BE2C (cell line): ENCODE results near the gene ITGAV.

Experiments used
- DNase-seq: peaks from one replicate; pipeline ENCODE4 v3.0.0-alpha.2; 2020
- H3K27me3 ChIP-seq: fragments of 250-450 bp; sonication (Bioruptor Pico); 2 replicates; pipeline ENCODE4 v1.5.1; 2020; ENCODE audit warnings: mild to moderate bottlenecking
- H3K36me3 ChIP-seq: fragments of 250-450 bp; sonication (Bioruptor Pico); 2 replicates; pipeline ENCODE4 v1.5.1; 2020; ENCODE audit warnings: mild to moderate bottlenecking
- H3K4me1 ChIP-seq: fragments of 250-450 bp; sonication (Bioruptor Pico); 2 replicates; pipeline ENCODE4 v1.5.1; 2020
- H3K4me3 ChIP-seq: 2 replicates; pipeline ENCODE4 v1.5.1; 2011; ENCODE audit warnings: low read depth, low read length
- H3K9me3 ChIP-seq: fragments of 250-450 bp; sonication (Bioruptor Pico); 2 replicates; pipeline ENCODE4 v1.5.1; 2020
- CTCF ChIP-seq: IDR thresholded peaks from 2 replicates; pipeline ENCODE4 v1.5.1; 2012; ENCODE audit warnings: mild to moderate bottlenecking, low read depth, low read length

ITGAV gene

DNA sequence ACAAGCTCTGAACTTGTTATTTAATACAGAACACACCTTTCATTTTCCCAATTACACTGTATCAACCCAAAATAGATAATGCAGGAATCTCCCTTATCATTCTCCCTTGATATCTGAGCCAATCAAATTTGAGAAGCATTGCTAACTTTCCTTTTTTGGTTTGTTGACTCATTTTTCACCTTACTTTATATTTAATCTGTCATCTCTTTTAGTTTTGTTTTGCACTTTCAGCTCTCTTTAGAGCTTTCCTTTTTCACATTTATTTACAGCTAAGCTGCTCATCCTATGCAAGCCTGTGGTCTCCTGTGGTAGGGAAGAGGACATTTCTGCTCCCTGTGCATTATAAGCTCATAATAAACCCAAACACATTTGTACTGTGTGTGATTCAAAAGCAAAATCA is 50.1 kb downstream of the ITGAV start:
- no peak for DNase-seq
- Histone ChIP-seq H3K36me3 (no peaks in the 10 kb centered on the region), H3K9me3 (no peaks in the 10 kb centered on the region), H3K27me3 (no peaks in the 10 kb centered on the region), H3K4me1 (no peaks in the 10 kb centered on the region), H3K4me3 (no peak overlapping the region)
- no peak for TF ChIP-seq CTCF

DNA sequence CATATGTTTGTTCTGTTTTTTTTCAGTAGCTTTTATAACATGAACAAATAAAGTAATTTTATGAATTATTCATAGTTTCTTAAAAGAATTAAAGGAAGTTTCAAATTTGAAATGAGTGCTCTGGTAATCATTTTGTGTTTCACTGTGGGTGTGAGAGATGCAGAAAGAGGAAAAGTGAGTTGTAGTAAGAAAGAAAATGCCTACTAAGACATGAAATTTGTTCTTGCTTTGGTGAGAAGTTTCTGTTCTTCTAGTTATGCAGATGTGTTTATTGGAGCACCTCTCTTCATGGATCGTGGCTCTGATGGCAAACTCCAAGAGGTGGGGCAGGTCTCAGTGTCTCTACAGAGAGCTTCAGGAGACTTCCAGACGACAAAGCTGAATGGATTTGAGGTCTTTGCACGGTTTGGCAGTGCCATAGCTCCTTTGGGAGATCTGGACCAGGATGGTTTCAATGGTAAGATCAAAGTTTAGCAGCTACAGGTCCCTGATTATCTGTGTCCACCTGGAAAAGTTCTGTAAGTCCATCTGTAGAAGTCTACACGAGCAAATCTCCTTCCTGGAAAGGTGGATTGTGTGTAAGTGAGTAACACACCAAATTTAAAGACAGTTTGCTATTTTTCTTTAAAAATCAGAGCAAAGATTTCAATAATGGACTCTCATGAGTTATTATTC is 51.4 kb downstream of the ITGAV start:
- no peaks in the 10 kb centered on the region for H3K36me3 ChIP-seq
- no peak for DNase-seq
- TF ChIP-seq CTCF = no peak
- no peaks in the 10 kb centered on the region for H3K27me3 ChIP-seq
- H3K4me1 ChIP-seq = no peaks in the 10 kb centered on the region
- no peak overlapping the region for H3K4me3 ChIP-seq
- no peaks in the 10 kb centered on the region for H3K9me3 ChIP-seq

GRCh38 chr2:186641807-186642321 is 52.0 kb downstream of the ITGAV start:
- H3K4me3 ChIP-seq = no peak overlapping the region
- H3K4me1 ChIP-seq = no peaks in the 10 kb centered on the region
- peak; percentile 68 for TF ChIP-seq CTCF
- peak; percentile 33 for DNase-seq
- H3K27me3 ChIP-seq = no peaks in the 10 kb centered on the region
- H3K36me3 ChIP-seq = no peaks in the 10 kb centered on the region
- H3K9me3 ChIP-seq = no peaks in the 10 kb centered on the region

GRCh38 chr2:186644791-186645190 is 54.9 kb downstream of the ITGAV start:
- no peak overlapping the region for H3K4me3 ChIP-seq
- TF ChIP-seq CTCF = no peak
- no peaks in the 10 kb centered on the region for H3K27me3 ChIP-seq
- no peaks in the 10 kb centered on the region for H3K4me1 ChIP-seq
- no peaks in the 10 kb centered on the region for H3K36me3 ChIP-seq
- H3K9me3 ChIP-seq = no peaks in the 10 kb centered on the region
- no peak for DNase-seq

GRCh38 chr2:186645999-186646398 is 56.1 kb downstream of the ITGAV start:
- no peaks in the 10 kb centered on the region for H3K36me3 ChIP-seq
- H3K4me1 ChIP-seq = no peaks in the 10 kb centered on the region
- no peak overlapping the region for H3K4me3 ChIP-seq
- DNase-seq = no peak
- no peak for TF ChIP-seq CTCF
- no peaks in the 10 kb centered on the region for H3K27me3 ChIP-seq
- H3K9me3 ChIP-seq = no peaks in the 10 kb centered on the region

GRCh38 chr2:186648130-186648529 is 58.3 kb downstream of the ITGAV start:
- Histone ChIP-seq H3K36me3 (no peaks in the 10 kb centered on the region), H3K4me1 (no peaks in the 10 kb centered on the region), H3K27me3 (no peaks in the 10 kb centered on the region), H3K9me3 (no peaks in the 10 kb centered on the region), H3K4me3 (no peak overlapping the region)
- DNase-seq = no peak
- TF ChIP-seq CTCF = no peak
